SH-SY5Y (cell line): Measurements from ENCODE around the gene CCDC85C.

Source experiments
- GATA2 ChIP-seq: IDR thresholded peaks from 2 replicates; pipeline ENCODE4 v1.6.1; 2011; ENCODE audit warnings: mild to moderate bottlenecking, low read depth, low read length
- GATA3 ChIP-seq: IDR thresholded peaks from 2 replicates; pipeline ENCODE4 v1.6.1; 2011; ENCODE audit warnings: low read depth, mild to moderate bottlenecking, low read length, moderate library complexity

DNA sequence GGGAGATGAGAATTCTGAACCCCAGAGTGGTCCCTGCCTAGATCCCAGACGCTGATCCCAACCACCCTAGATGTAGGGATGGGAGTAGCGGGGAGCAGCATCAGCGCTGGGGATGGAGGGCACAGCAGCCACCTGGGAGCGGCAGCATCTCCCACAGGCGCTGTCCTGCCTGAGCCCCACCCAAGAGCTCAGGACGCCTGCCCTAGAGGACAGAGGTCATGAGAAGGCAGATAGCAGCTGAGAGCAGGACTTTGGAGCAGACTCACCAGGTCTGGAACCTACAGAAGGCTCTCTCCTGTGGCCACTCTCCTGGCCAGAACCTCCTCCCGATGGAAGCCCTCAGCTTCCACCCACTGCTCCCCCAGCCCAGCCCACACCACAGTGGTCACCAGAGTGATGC is 7.2 kb downstream of the CCDC85C start:
- TF ChIP-seq GATA3 (no peak), GATA2 (no peak)
